Naive B cell (primary cell): Measurements from ENCODE around the gene SLC16A5. TPM values are rescaled to one million over a fixed set of nuclear protein-coding genes. Genes with fewer than 3 reads are reported as not detected.

Experiments used
- ATAC-seq, 2 donors: fragments of 150-1000 bp; cut with Tn5 transposase; 2 replicates each; pipeline ENCODE4 v1.10.0; 2021; ENCODE audit warnings: low read depth in 2 of 2, mild to moderate bottlenecking in 2 of 2, moderate library complexity in 2 of 2
- DNase-seq: peaks from one replicate; pipeline ENCODE4 v3.0.0; 2022
- H3K27ac Mint-ChIP-seq, 6 donors: one replicate each; pipeline ENCODE4 v1.8.0; 2020 to 2022; ENCODE audit warnings: mild to moderate bottlenecking in 6 of 6, mixed read lengths in 6 of 6, moderate library complexity in 5 of 6, inconsistent platforms in 2 of 6
- H3K27me3 Mint-ChIP-seq, 3 donors: one replicate each; pipeline ENCODE4 v1.8.0; 2021 to 2022; ENCODE audit warnings: mixed read lengths in 3 of 3, mild to moderate bottlenecking in 1 of 3
- H3K36me3 Mint-ChIP-seq, 2 donors: one replicate each; pipeline ENCODE4 v1.8.0; 2020 to 2022; ENCODE audit warnings: mixed read lengths in 2 of 2, inconsistent platforms in 1 of 2, mild to moderate bottlenecking in 1 of 2
- H3K4me1 Mint-ChIP-seq, 3 donors: one replicate each; pipeline ENCODE4 v1.8.0; 2020 to 2022; ENCODE audit warnings: mixed read lengths in 3 of 3, inconsistent platforms in 1 of 3, mild to moderate bottlenecking in 1 of 3, moderate library complexity in 1 of 3
- H3K4me3 Mint-ChIP-seq, 8 donors: one replicate each; pipeline ENCODE4 v1.8.0; 2020 to 2022; ENCODE audit warnings: mild to moderate bottlenecking in 8 of 8, mixed read lengths in 8 of 8, moderate library complexity in 8 of 8, inconsistent platforms in 2 of 8
- H3K9me3 Mint-ChIP-seq, 7 donors: one replicate each; pipeline ENCODE4 v1.8.0; 2020 to 2022; ENCODE audit warnings: mixed read lengths in 7 of 7, mild to moderate bottlenecking in 5 of 7, inconsistent platforms in 2 of 7, moderate library complexity in 1 of 7
- polyA plus RNA-seq, 6 donors: library from polyadenylated mRNA; unstranded; fragments of 300-500 nt; fragmentation: Illumina TruSeq; gene quantifications; one replicate each; pipeline ENCODE4 v1.2.3, GENCODE V29; 2021; ENCODE audit warnings: low read depth in 6 of 6

SLC16A5 gene
- polyA plus RNA-seq, 6 donors from 2014 or later = 1.1 to 4.0 (median 2.1) TPM

DNA sequence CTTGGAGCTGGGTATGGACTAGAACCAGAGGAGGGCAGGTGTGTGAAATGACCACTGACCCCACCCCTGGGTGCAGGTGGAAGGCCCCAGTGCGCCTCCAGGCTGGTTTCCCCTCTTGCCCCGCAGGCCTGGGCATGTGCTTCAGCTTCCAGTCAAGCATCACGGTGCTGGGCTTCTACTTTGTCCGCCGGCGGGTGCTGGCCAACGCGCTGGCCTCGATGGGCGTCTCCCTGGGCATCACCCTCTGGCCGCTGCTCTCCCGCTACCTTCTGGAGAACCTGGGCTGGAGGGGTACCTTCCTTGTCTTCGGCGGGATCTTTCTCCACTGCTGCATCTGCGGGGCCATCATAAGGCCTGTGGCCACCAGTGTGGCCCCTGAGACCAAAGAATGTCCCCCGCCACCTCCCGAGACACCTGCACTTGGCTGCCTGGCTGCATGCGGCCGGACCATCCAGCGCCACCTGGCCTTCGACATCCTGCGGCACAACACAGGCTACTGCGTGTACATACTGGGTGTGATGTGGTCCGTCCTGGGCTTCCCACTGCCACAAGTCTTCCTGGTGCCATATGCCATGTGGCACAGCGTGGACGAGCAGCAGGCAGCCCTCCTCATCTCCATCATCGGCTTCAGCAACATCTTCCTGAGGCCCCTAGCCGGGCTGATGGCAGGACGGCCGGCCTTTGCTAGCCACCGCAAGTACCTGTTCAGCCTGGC, 12.3 kb downstream of the SLC16A5 start:
- ATAC-seq (no peak), DNase-seq (no peak)
- Mint-ChIP-seq H3K27me3 (peaks cover 0 to 9% (median 5%) of the 10 kb centered on the region in 3 donors), H3K27ac (no peak overlapping the region), H3K4me3 (no peak overlapping the region), H3K4me1 (peaks cover 8 to 25% (median 16%) of the 10 kb centered on the region in 3 donors), H3K36me3 (no peaks in the 10 kb centered on the region), H3K9me3 (no peaks in the 10 kb centered on the region)

DNA sequence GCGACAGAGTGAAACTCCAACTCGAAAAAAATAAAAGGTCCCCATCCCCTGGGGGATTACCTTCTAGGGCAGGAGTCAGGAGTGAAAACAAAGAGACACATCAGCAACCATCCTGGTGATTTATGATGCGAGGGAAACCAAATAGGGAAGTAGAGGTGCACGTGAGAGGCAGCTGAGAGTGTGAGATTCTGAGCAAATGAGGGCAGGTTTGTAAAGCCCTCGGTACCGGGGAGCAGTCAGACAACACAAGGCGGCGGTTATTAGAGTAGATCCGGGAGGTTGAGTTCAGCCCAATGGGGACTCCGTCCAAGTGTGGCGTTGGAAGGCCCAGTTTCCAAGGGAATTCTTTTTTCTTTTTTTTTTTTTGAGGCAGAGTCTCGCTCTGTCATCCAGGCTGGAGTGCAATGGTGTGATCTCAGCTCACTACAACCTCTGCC, 14.6 kb downstream of the SLC16A5 start:
- peak overlapping the region; percentile 3 to 68 (median 29) for H3K4me3 Mint-ChIP-seq
- peaks cover 0 to 21% (median 5%) of the 10 kb centered on the region in 3 donors for H3K27me3 Mint-ChIP-seq
- DNase-seq (peak; percentile 84), ATAC-seq (peak; percentile 96)
- H3K27ac Mint-ChIP-seq = peak overlapping the region; percentile 72 to 94 (median 85)
- H3K36me3 Mint-ChIP-seq = no peaks in the 10 kb centered on the region
- no peaks in the 10 kb centered on the region for H3K9me3 Mint-ChIP-seq
- peaks cover 13 to 22% (median 16%) of the 10 kb centered on the region in 3 donors for H3K4me1 Mint-ChIP-seq

DNA sequence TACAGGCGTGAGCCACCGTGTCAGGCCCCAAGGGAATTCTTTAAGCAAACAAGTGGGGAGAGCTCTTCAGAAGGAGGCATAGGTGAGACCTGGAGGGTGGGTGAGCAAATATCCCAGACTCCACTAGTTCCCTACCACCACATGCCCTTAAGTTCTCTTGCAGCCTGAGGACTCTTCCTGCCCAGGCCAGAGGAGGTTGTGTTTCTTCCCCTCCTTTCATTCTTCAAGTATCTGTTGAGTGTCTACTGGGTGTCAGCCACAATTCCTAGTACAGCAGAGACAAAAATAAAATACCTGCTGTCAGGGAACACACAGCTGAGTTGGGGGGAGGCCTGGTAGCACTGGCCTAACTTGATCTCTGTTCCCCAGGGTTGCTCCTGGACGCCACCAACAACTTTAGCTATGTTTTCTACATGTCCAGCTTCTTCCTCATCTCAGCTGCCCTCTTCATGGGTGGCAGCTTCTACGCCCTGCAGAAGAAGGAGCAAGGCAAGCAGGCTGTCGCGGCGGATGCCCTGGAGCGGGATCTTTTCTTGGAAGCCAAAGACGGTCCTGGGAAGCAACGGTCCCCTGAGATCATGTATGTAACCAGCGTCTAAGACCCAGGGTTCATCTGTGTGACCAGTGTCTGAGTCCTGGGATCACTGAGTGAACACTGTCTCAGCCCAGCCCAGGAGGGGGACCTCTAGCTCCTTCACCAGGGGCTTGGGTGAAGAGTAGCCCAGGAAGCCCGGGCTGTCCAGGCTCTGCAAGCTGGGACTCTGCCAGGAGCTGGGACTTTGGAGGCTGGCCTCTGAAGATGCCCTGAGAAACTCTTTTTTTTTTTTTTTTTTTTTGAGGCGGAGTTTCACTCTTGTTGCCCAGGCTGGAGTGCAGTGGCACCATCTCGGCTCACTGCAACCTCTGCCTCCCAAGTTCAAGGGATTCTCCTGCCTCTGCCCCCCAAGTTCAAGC, 16.1 kb downstream of the SLC16A5 start:
- H3K4me1 Mint-ChIP-seq = peaks cover 14 to 25% (median 17%) of the 10 kb centered on the region in 3 donors
- peak overlapping the region; percentile 66 to 84 (median 80) for H3K27ac Mint-ChIP-seq
- ATAC-seq = no peak
- H3K36me3 Mint-ChIP-seq = no peaks in the 10 kb centered on the region
- DNase-seq = no peak
- no peaks in the 10 kb centered on the region for H3K9me3 Mint-ChIP-seq
- peaks cover 0 to 16% (median 5%) of the 10 kb centered on the region in 3 donors for H3K27me3 Mint-ChIP-seq
- H3K4me3 Mint-ChIP-seq = peak overlapping the region in 3 of 8 donors; percentile 10 to 57 (median 29)

DNA sequence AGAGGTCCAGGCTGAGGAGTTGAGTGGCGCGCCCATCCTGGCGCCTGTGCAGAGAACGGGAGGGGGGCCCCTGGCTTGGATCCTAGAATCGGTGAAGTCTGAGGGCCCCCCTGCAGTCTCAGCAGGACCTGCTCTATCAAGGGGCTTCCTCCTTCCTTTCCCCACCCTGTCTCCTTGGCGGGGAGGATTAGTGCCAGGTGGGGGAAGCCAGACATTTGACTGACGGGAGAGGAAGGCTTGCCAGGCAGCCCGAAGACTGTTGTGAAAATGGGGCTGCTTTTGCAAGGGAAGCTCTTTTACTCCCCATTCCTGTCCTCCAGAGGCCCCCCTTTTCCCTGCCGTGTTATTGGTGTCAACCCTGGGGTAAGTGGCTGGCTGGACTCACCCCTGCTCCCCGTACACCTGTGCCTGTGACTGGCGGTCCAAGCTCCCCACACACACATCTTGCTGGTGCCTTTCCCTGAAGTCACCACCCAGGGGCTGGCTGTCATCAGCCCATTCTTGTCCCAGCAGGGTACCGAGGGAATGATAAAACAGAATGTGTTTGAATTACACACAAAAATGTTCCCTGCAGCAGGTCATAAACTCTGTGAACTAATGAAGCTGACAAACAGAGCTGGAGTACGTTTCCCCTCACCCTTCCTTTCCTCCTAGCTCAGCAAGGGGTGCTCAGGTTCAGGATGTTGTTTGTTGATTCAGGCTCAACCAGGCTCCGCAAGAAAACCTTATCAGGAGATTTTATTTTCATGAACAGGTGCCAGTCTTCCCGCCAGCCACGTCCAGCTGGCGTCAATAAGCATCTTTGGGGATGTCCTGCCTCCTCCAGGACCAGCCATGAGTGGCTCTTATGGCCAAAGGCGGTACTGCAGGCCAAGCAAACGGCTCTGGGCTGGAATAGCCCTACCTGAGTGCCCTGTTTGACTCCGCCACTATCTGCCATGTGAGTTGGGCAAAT, 17.6 kb downstream of the SLC16A5 start:
- H3K27ac Mint-ChIP-seq = peak overlapping the region in 3 of 6 donors; percentile 72 to 85 (median 85)
- peaks cover 18 to 28% (median 22%) of the 10 kb centered on the region in 3 donors for H3K4me1 Mint-ChIP-seq
- H3K4me3 Mint-ChIP-seq = peak overlapping the region in 2 of 8 donors; percentile 22 to 62
- DNase-seq = no peak
- no peaks in the 10 kb centered on the region for H3K9me3 Mint-ChIP-seq
- peaks cover 0 to 15% (median 5%) of the 10 kb centered on the region in 3 donors for H3K27me3 Mint-ChIP-seq
- ATAC-seq = no peak
- no peaks in the 10 kb centered on the region for H3K36me3 Mint-ChIP-seq

DNA sequence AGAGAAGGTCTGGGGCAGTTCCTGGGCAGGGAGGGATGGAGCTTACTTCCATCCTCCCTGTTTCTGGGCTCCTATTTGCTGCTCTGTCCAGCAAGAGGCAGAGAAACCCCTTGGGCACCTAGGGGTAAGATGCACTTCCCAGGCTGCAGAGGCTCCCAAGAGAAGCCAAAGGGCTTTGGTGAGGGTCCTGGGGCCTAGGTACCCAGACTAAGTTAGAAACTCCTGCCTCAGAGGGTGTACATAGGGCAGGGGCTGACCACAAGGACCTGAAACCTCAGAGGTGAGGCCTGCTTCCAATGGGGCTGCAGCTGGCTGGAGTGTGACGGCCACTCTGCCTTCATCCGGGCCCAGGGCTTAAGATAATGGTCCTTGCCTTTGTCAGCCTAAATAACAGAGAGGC, 20.4 kb downstream of the SLC16A5 start:
- Mint-ChIP-seq H3K9me3 (no peaks in the 10 kb centered on the region), H3K36me3 (peaks cover 0 to 8% of the 10 kb centered on the region in 2 donors), H3K27me3 (peaks cover 0 to 15% (median 0%) of the 10 kb centered on the region in 3 donors), H3K4me1 (peaks cover 19 to 32% (median 26%) of the 10 kb centered on the region in 3 donors), H3K27ac (no peak overlapping the region), H3K4me3 (peak overlapping the region; percentile 30 to 92 (median 86))
- DNase-seq (no peak), ATAC-seq (no peak)

DNA sequence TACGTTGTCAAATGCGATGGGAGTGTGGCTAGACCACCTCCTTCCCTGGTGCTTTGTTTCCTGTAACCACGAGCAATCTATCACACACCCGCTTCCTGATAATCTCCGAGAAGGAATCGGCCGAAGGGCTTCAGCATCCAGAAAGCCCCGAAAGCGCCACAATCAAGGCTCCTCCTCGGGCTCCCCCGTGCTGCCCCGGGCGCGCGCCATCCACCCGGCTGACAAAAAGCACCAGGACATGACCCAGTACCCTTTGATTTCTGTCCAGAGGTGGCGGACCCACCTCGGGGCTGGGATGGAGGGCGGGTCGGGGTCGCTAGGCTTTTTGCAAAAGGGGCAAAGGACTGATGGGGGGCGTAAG, 21.3 kb downstream of the SLC16A5 start:
- ATAC-seq (peak; percentile 20), DNase-seq (no peak)
- peaks cover 0 to 15% (median 0%) of the 10 kb centered on the region in 3 donors for H3K27me3 Mint-ChIP-seq
- H3K4me3 Mint-ChIP-seq = peak overlapping the region; percentile 79 to 93 (median 88)
- peaks cover 0 to 8% of the 10 kb centered on the region in 2 donors for H3K36me3 Mint-ChIP-seq
- peak overlapping the region in 4 of 6 donors; percentile 61 to 93 (median 80) for H3K27ac Mint-ChIP-seq
- peaks cover 19 to 32% (median 32%) of the 10 kb centered on the region in 3 donors for H3K4me1 Mint-ChIP-seq
- H3K9me3 Mint-ChIP-seq = no peaks in the 10 kb centered on the region

DNA sequence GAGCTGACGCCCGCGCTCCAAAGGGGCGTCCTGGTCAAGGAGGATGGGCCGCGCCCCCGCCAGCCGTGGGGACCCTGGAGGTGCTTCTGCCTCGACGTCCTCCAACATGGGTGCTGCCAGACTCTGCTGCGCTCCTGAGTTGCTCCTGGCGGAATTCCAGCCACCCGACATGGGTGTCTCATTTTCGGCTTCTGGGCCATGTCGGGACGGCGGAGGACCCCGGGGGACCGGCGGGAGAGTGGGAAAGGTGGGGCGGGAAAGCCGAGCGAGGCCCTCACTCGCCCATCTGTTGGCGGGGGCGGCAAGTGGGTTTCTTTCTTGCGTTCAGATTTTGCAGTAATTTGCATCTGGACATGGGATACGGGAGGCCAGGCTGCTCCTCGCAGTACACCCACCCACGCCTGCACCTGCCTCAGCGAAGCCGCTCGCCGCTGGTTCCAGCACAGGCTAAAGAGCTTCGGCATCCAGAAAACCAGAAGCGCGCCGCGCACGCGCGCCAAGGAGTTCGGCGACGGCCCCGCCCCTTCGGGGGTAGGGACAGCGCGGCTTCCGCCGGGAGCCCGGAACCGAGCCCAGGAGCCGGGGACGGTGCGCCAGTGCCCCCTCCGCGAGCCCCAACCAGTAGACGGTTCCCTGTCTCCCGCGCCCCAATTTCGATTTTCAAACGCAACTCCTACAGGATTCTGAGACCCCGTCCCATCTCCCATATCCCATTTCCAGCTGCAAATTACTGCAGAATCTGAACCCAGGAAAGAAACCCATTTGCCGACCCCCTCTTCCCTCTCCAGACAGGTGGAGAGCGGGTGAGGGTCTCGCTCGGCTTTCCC, 21.9 kb downstream of the SLC16A5 start, which contains the start of gene ARMC7:
TSS of gene ARMC7 (plus strand) at position 563 of the 827 bp plus-strand sequence. CDS start 320 bp downstream, outside the sequence.
- peak within 1 kb of the TSS; percentile 79 to 93 (median 88) for H3K4me3 Mint-ChIP-seq
- ATAC-seq (peak; percentile 74 to 75), DNase-seq (peak; percentile 91)
- H3K27me3 Mint-ChIP-seq = peaks cover 0 to 15% (median 0%) of the 10 kb centered on the region in 3 donors
- H3K9me3 Mint-ChIP-seq = no peaks in the 10 kb centered on the region
- H3K4me1 Mint-ChIP-seq = peaks cover 24 to 38% (median 38%) of the 10 kb centered on the region in 3 donors
- peak within 1 kb of the TSS; percentile 39 to 93 (median 66) for H3K27ac Mint-ChIP-seq
- H3K36me3 Mint-ChIP-seq = peaks cover 0 to 8% of the 10 kb centered on the region in 2 donors

DNA sequence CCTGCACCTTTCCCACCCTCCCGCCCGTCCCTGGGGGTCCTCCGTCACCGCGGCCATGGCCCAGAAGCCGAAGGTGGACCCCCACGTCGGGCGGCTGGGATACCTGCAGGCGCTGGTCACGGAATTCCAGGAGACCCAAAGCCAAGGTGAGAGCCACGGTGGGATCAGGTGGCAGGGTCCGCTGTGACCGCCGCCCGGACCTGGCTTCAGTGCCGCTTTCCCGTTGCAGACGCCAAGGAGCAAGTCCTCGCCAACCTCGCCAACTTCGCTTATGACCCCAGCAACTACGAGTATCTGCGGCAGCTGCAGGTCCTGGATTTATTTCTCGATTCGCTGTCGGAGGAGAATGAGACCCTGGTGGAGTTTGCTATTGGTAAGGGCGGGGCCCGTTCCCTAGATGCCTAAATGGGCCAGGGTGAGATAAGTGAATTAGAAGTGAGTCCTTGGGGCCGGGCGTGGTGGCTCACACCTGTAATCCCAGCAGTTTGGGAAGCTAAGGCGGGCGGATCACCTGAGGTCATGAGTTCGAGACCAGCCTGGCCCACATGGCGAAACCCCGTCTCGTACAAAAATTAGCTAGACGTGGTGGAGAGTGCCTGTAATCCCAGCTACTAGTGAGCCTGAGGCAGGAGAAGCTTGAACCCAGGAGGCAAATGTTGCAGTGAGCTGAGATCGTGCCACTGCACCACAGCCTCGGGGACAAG, 22.6 kb downstream of the SLC16A5 start:
- peaks cover 29 to 46% (median 45%) of the 10 kb centered on the region in 3 donors for H3K4me1 Mint-ChIP-seq
- ATAC-seq (no peak), DNase-seq (no peak)
- no peaks in the 10 kb centered on the region for H3K9me3 Mint-ChIP-seq
- H3K27me3 Mint-ChIP-seq = peaks cover 0 to 15% (median 0%) of the 10 kb centered on the region in 3 donors
- peak overlapping the region in 4 of 6 donors; percentile 39 to 69 (median 62) for H3K27ac Mint-ChIP-seq
- H3K36me3 Mint-ChIP-seq = peaks cover 0 to 8% of the 10 kb centered on the region in 2 donors
- peak overlapping the region; percentile 79 to 93 (median 88) for H3K4me3 Mint-ChIP-seq

DNA sequence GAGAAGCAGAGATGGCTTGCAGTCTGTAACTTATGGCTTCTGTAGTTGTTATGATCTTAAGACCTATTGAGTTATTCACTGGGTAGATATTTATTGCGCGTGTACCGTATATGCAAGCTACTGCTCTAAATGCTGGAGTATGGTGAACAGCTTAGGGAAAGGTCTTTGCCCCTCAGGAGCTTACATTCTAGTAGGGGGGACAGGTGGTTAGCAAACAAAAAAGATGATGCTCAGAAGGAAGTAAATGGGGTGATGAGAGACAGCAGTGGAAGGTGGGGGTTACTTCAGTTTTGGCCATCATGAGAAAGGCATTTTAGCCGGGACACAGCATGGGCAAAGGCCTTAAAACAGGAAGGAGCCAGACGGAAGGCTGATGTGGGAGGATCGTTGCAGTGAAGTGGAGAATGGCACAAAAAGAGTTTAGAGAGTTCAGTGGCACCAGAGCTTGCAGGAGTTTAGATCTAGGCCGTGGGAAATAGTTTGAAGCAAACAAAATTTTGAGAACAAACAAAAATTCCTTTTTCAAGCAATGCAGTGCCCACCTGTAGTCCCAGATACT, 24.1 kb downstream of the SLC16A5 start:
- Mint-ChIP-seq H3K36me3 (peaks cover 0 to 8% of the 10 kb centered on the region in 2 donors), H3K4me3 (peak overlapping the region in 7 of 8 donors; percentile 17 to 89 (median 77)), H3K9me3 (no peaks in the 10 kb centered on the region), H3K4me1 (peaks cover 29 to 59% (median 52%) of the 10 kb centered on the region in 3 donors), H3K27ac (peak overlapping the region in 2 of 6 donors; percentile 44 to 80), H3K27me3 (peaks cover 0 to 2% (median 0%) of the 10 kb centered on the region in 3 donors)
- ATAC-seq = no peak
- DNase-seq = no peak

DNA sequence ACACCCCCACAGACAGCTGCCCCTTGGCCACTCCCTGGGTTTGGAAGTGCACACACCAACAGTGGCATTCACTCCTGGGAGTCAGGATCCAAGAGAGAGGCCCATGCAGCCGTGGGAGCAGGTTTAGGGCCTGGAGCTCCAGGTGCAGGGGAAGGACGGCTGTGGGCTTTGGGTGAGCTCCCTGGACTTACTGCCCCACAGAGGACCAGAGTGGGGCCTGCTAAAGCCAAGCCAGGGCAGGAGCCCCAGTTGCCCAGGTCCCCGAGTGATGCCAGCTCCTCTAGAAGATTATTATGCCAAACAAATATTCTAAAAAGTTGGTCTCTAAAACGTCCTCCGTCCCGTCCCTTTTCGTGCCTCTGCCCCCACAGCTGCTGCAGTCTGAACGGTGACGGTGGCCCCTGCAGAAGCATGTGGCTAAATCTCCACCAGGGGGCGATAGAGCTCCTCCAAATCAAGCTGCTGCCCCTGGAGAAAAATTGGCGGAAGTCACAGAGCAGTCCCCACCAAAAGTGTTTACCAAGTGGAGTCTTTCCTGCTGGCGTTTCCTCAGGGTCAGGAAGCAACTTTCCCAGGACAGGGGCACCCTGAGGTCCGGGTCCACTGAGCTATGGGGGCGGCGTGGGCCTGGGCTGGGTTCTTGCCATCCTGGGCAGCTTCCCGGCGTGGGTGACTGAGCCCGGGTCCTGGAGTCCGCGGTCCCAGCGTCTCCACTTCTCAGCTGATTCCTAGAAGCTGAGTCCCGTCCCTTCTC, 26.2 kb downstream of the SLC16A5 start:
- H3K27me3 Mint-ChIP-seq = no peaks in the 10 kb centered on the region
- no peaks in the 10 kb centered on the region for H3K9me3 Mint-ChIP-seq
- H3K4me1 Mint-ChIP-seq = peaks cover 41 to 76% (median 71%) of the 10 kb centered on the region in 3 donors
- H3K4me3 Mint-ChIP-seq = peak overlapping the region; percentile 85 to 95 (median 92)
- peak overlapping the region; percentile 87 to 98 (median 93) for H3K27ac Mint-ChIP-seq
- H3K36me3 Mint-ChIP-seq = peaks cover 0 to 8% of the 10 kb centered on the region in 2 donors
- peak; percentile 66 to 67 for ATAC-seq
- peak; percentile 88 for DNase-seq
